MCF 10A (cell line): ENCODE measurements around the gene CNKSR2. TPM values are rescaled to one million over a fixed set of nuclear protein-coding genes. Genes with fewer than 3 reads are reported as not detected.

Experiments used
- BruUV-seq: library from RNA; stranded (reverse); fragments of 400-500 nt; replicated peaks from 2 replicates; lab custom pipeline; 2021; lab: Mats Ljungman, UMichigan
- CTCF ChIA-PET: fragments of 300-600 bp; sonication (Branson Sonifier 250); formaldehyde crosslinking; extraction: SDS; loops from one replicate; lab custom pipeline; 2021; ENCODE audit warnings: antibody characterized with exemption, inconsistent platforms; lab: Yijun Ruan, JAX
- POLR2A ChIA-PET: fragments of 300-600, 350-650 bp; sonication (Branson Sonifier 250); formaldehyde crosslinking; extraction: SDS; loops from one replicate; lab custom pipeline; 2020; ENCODE audit warnings: antibody characterized with exemption, inconsistent platforms; lab: Yijun Ruan, JAX
- DNase-seq: peaks from one replicate; pipeline ENCODE4 v3.0.0-alpha.2; 2018; ENCODE audit not compliant: unreplicated experiment
- H3K27ac Mint-ChIP-seq: one replicate; pipeline ENCODE4 v1.8.0; 2022; ENCODE audit warnings: mild to moderate bottlenecking, low read depth, mixed read lengths; ENCODE audit not compliant: unreplicated experiment
- H3K27me3 Mint-ChIP-seq: one replicate; pipeline ENCODE4 v1.8.0; 2022; ENCODE audit warnings: mixed read lengths; ENCODE audit not compliant: insufficient read depth, unreplicated experiment
- H3K36me3 Mint-ChIP-seq: one replicate; pipeline ENCODE4 v1.8.0; 2022; ENCODE audit warnings: mild to moderate bottlenecking, moderate library complexity, mixed read lengths; ENCODE audit not compliant: insufficient read depth, unreplicated experiment
- H3K4me1 Mint-ChIP-seq: one replicate; pipeline ENCODE4 v1.8.0; 2022; ENCODE audit warnings: mixed read lengths; ENCODE audit not compliant: insufficient read depth, unreplicated experiment
- H3K4me3 Mint-ChIP-seq: one replicate; pipeline ENCODE4 v1.8.0; 2022; ENCODE audit warnings: mild to moderate bottlenecking, moderate library complexity, mixed read lengths; ENCODE audit not compliant: unreplicated experiment
- H3K9me3 Mint-ChIP-seq: one replicate; pipeline ENCODE4 v1.8.0; 2022; ENCODE audit warnings: mixed read lengths; ENCODE audit not compliant: unreplicated experiment
- intact Hi-C: fragments of 100-400 bp; cut with micrococcal nuclease; formaldehyde crosslinking; loops from 2 replicates; pipeline ENCODE4 v1.14.1; 2022
- total RNA-seq: library from RNA; stranded (reverse); gene quantifications from 2 replicates; pipeline ENCODE4 v1.2.3, GENCODE V29; 2022
- TF ChIP-seq, protein P1 (sequence below): fragments of 200-600 bp; IDR thresholded peaks from one replicate; pipeline ENCODE4 v1.8.0; 2022; ENCODE audit warnings: antibody characterized with exemption, mild to moderate bottlenecking; ENCODE audit not compliant: unreplicated experiment

The CNKSR2 gene
- total RNA-seq, 1 experiment from 2014 or later: not detected

GRCh38 chrX:21384178-21384577 lies 10.0 kb downstream of the CNKSR2 start:
- no TSS peak for BruUV-seq
- H3K4me3 Mint-ChIP-seq: no peak overlapping the region
- H3K36me3 Mint-ChIP-seq: no peaks in the 10 kb centered on the region
- no peaks in the 10 kb centered on the region for H3K9me3 Mint-ChIP-seq
- DNase-seq: no peak
- ChIA-PET CTCF (no interaction called here), POLR2A (no interaction called here)
- H3K27me3 Mint-ChIP-seq: peaks cover 11% of the 10 kb centered on the region
- TF ChIP-seq, protein P1, sequence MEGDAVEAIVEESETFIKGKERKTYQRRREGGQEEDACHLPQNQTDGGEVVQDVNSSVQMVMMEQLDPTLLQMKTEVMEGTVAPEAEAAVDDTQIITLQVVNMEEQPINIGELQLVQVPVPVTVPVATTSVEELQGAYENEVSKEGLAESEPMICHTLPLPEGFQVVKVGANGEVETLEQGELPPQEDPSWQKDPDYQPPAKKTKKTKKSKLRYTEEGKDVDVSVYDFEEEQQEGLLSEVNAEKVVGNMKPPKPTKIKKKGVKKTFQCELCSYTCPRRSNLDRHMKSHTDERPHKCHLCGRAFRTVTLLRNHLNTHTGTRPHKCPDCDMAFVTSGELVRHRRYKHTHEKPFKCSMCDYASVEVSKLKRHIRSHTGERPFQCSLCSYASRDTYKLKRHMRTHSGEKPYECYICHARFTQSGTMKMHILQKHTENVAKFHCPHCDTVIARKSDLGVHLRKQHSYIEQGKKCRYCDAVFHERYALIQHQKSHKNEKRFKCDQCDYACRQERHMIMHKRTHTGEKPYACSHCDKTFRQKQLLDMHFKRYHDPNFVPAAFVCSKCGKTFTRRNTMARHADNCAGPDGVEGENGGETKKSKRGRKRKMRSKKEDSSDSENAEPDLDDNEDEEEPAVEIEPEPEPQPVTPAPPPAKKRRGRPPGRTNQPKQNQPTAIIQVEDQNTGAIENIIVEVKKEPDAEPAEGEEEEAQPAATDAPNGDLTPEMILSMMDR: no peak
- no peak overlapping the region for H3K27ac Mint-ChIP-seq
- intact Hi-C loops: no loop called here
- H3K4me1 Mint-ChIP-seq: no peaks in the 10 kb centered on the region

- H3K27me3 Mint-ChIP-seq: peaks cover 24% of the 10 kb centered on the region
- POLR2A ChIA-PET: no interaction called here
- peaks cover 8% of the 10 kb centered on the region for H3K9me3 Mint-ChIP-seq
- intact Hi-C loops: no loop called here
- H3K27ac Mint-ChIP-seq: no peak overlapping the region
- H3K4me1 Mint-ChIP-seq: no peaks in the 10 kb centered on the region
- TF ChIP-seq, protein P1: no peak
- no peak for DNase-seq
- CTCF ChIA-PET: no interaction called here
- H3K36me3 Mint-ChIP-seq: no peaks in the 10 kb centered on the region
- no TSS peak for BruUV-seq
- no peak overlapping the region for H3K4me3 Mint-ChIP-seq
Measured at GRCh38 chrX:21394792-21395191, 20.6 kb downstream of the CNKSR2 start.

- TF ChIP-seq, protein P1: no peak
- ChIA-PET POLR2A (no interaction called here), CTCF (no interaction called here)
- Mint-ChIP-seq H3K27ac (no peak overlapping the region), H3K36me3 (no peaks in the 10 kb centered on the region), H3K4me1 (no peaks in the 10 kb centered on the region), H3K4me3 (no peak overlapping the region), H3K9me3 (no peaks in the 10 kb centered on the region), H3K27me3 (peaks cover 47% of the 10 kb centered on the region)
- BruUV-seq: no TSS peak
- DNase-seq: no peak
- intact Hi-C loops: no loop called here
Measured at GRCh38 chrX:21398426-21398825, 24.2 kb downstream of the CNKSR2 start.

- H3K36me3 Mint-ChIP-seq: no peaks in the 10 kb centered on the region
- H3K4me1 Mint-ChIP-seq: no peaks in the 10 kb centered on the region
- ChIA-PET CTCF (interaction anchor here (0.6 kb wide), 1 partner anchor 850 kb away, joined by 3 read pairs; no protein-coding TSS in a partner anchor), POLR2A (no interaction called here)
- H3K27me3 Mint-ChIP-seq: peaks cover 42% of the 10 kb centered on the region
- intact Hi-C loops: no loop called here
- no peak overlapping the region for H3K27ac Mint-ChIP-seq
- DNase-seq: no peak
- no TSS peak for BruUV-seq
- no peak overlapping the region for H3K4me3 Mint-ChIP-seq
- TF ChIP-seq, protein P1: no peak
- H3K9me3 Mint-ChIP-seq: no peaks in the 10 kb centered on the region
Measured at GRCh38 chrX:21400408-21401121, 26.3 kb downstream of the CNKSR2 start.
